ENCODE measurements around the gene STX11.

GRCh38 chr6:144113366-144113765 lies 37.0 kb upstream of the STX11 start:
- TF ChIP-seq, protein P1, sequence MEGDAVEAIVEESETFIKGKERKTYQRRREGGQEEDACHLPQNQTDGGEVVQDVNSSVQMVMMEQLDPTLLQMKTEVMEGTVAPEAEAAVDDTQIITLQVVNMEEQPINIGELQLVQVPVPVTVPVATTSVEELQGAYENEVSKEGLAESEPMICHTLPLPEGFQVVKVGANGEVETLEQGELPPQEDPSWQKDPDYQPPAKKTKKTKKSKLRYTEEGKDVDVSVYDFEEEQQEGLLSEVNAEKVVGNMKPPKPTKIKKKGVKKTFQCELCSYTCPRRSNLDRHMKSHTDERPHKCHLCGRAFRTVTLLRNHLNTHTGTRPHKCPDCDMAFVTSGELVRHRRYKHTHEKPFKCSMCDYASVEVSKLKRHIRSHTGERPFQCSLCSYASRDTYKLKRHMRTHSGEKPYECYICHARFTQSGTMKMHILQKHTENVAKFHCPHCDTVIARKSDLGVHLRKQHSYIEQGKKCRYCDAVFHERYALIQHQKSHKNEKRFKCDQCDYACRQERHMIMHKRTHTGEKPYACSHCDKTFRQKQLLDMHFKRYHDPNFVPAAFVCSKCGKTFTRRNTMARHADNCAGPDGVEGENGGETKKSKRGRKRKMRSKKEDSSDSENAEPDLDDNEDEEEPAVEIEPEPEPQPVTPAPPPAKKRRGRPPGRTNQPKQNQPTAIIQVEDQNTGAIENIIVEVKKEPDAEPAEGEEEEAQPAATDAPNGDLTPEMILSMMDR (IDR thresholded peaks at IDR 0.05; ENCODE audit: borderline replicate concordance, extremely low read depth, low read length, poor library complexity, severe bottlenecking), result no peak
- no peak for TF ChIP-seq EZH2 (IDR thresholded peaks at IDR 0.05; ENCODE audit: borderline replicate concordance, low read depth, low read length, severe bottlenecking)

Data from DND-41 (cell line).